SK-N-MC (cell line): ENCODE results near the gene TTC22.

Experiments used
- EZH2 ChIP-seq: fragments of 200-600 bp; sonication (generic); IDR thresholded peaks from one replicate; pipeline ENCODE4 v1.6.1; 2017; ENCODE audit warnings: antibody characterized with exemption
- FOXP2 ChIP-seq: optimal IDR thresholded peaks from 2 replicates; pipeline ENCODE3; 2011; ENCODE audit warnings: mild to moderate bottlenecking, moderate library complexity; ENCODE audit not compliant: insufficient read depth; ENCODE audit errors: extremely low read length, control extremely low read depth
- POLR2AphosphoS5 ChIP-seq: IDR thresholded peaks from 2 replicates; pipeline ENCODE4 v1.6.1; 2012; ENCODE audit warnings: mild to moderate bottlenecking, low read depth, low read length, borderline replicate concordance

DNA sequence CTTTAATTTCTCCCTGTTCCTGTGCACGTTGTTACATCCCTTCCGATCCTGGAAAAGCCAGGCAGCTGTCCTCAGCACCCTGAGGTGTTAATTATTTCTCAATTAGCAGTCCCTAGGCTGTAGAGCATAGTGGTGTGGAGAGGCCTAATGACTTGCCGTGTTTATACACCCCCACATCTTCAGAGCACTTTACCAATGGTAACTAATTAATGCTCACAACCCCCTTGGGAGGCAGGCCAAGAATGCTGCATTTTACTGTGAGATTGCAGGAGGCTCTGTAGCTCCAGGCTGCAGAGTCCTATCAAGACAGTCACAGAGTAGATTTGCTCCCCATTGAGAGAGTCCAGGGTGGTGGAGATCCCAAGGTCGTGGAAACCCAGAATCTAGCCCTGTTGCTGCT lies 34.4 kb downstream of the TTC22 start:
- no peak for TF ChIP-seq POLR2AphosphoS5
- no peak for TF ChIP-seq EZH2
- TF ChIP-seq FOXP2, result no peak
